HCT116 (cell line): ENCODE data around the gene GABBR1. TPM values are rescaled to one million over a fixed set of nuclear protein-coding genes. Genes with fewer than 3 reads are reported as not detected.

Experiments
- ATAC-seq: fragments of 200-7000 bp; cut with Tn5 transposase; 2 replicates; pipeline ENCODE4 v1.9.1; 2020; ENCODE audit warnings: mild to moderate bottlenecking, moderate library complexity
- BruUV-seq: library from RNA; stranded (reverse); fragments of 400-500 nt; replicated peaks from 2 replicates; lab custom pipeline; 2021; lab: Mats Ljungman, UMichigan
- CTCF ChIA-PET: fragments of 300-600 bp; sonication (Branson Sonifier 250); formaldehyde crosslinking; loops from one replicate; lab custom pipeline; 2021; ENCODE audit warnings: antibody characterized with exemption; lab: Charles Lee
- POLR2A ChIA-PET: fragments of 300-600, 350-600 bp; sonication (Branson Sonifier 250); formaldehyde crosslinking; loops from one replicate; lab custom pipeline; 2021; ENCODE audit warnings: antibody characterized with exemption; lab: Charles Lee
- RAD21 ChIA-PET, 2 experiments: fragments of 300-600 bp; sonication (Branson Sonifier 250); formaldehyde crosslinking; loops; one replicate each; lab custom pipeline; 2023; ENCODE audit warnings: low total read pairs in 2 of 2; ENCODE audit not compliant: uncharacterized antibody in 2 of 2, unreplicated experiment in 2 of 2, low non-redundant PET in 1 of 2; lab: Charles Lee
- DNase-seq: peaks from one replicate; pipeline ENCODE4 v3.0.0-alpha.2; 2010; ENCODE audit warnings: low read depth, low spot score
- H2AFZ ChIP-seq: fragments of 200-600 bp; shearing (Covaris generic), sonication (generic); 2 replicates; pipeline ENCODE4 v1.6.1; 2017; ENCODE audit warnings: low read depth, mixed run types, mixed read lengths, antibody characterized with exemption, low read length; ENCODE audit not compliant: poor library complexity, severe bottlenecking
- H3K27ac ChIP-seq: 2 replicates; pipeline ENCODE4 v1.5.1; 2012; ENCODE audit warnings: low read depth, low read length
- H3K27me3 ChIP-seq: fragments of 200-600 bp; sonication (generic); 2 replicates; pipeline ENCODE4 v1.6.1; 2016; ENCODE audit warnings: mixed run types, low read length, mixed read lengths; ENCODE audit not compliant: insufficient read depth
- H3K36me3 ChIP-seq, 2 experiments: fragments of 200-500 bp in 1 of 2; fragments of 200-600 bp in 1 of 2; sonication (Bioruptor generic) in 1 of 2; sonication (generic) in 1 of 2; 2 replicates each; pipeline versions ENCODE4 v1.5.1 to v1.6.1; 2014 to 2016; ENCODE audit warnings: low read length in 2 of 2, inconsistent platforms in 1 of 2, mixed read lengths in 1 of 2, mixed run types in 1 of 2; ENCODE audit not compliant: insufficient read depth in 2 of 2, control insufficient read depth in 1 of 2
- H3K4me1 ChIP-seq, 2 experiments: fragments of 200-600 bp in 1 of 2; sonication (generic) in 1 of 2; 2 replicates each; pipeline versions ENCODE4 v1.5.1 to v1.6.1; 2012 to 2017; ENCODE audit warnings: low read length in 2 of 2, inconsistent platforms in 1 of 2, mild to moderate bottlenecking in 1 of 2, mixed read lengths in 1 of 2, mixed run types in 1 of 2, moderate library complexity in 1 of 2; ENCODE audit not compliant: insufficient read depth in 2 of 2, control insufficient read depth in 1 of 2
- H3K4me2 ChIP-seq: fragments of 200-600 bp; sonication (generic); 2 replicates; pipeline ENCODE4 v1.6.1; 2017; ENCODE audit warnings: mixed run types, low read length, mixed read lengths
- H3K4me3 ChIP-seq, 2 experiments: fragments of 200-600 bp in 1 of 2; sonication (generic) in 1 of 2; replicated peaks in 1 of 2; 2 replicates each; pipeline ENCODE4 v1.5.1; 2011 to 2016; ENCODE audit warnings: low read length in 2 of 2, control low read depth in 1 of 2, low read depth in 1 of 2, mild to moderate bottlenecking in 1 of 2, mixed read lengths in 1 of 2, mixed run types in 1 of 2
- H3K79me2 ChIP-seq: fragments of 200-600 bp; sonication (generic); 2 replicates; pipeline ENCODE4 v1.6.1; 2017; ENCODE audit warnings: mild to moderate bottlenecking, mixed run types, low read length, moderate library complexity, mixed read lengths; ENCODE audit not compliant: insufficient read depth
- H3K9ac ChIP-seq: fragments of 200-600 bp; sonication (generic); 2 replicates; pipeline ENCODE4 v1.6.1; 2016; ENCODE audit warnings: low read length, mixed read lengths
- H3K9me2 ChIP-seq: fragments of 200-600 bp; sonication (generic), shearing (Covaris generic); 2 replicates; pipeline ENCODE4 v1.6.1; 2017; ENCODE audit warnings: mixed run types, mild to moderate bottlenecking, moderate library complexity; ENCODE audit not compliant: insufficient read depth
- H3K9me3 ChIP-seq, 2 experiments: fragments of 200-500 bp in 1 of 2; fragments of 200-600 bp in 1 of 2; sonication (Bioruptor generic) in 1 of 2; sonication (generic) in 1 of 2; 2 replicates each; pipeline ENCODE4 v1.6.1; 2014 to 2017; ENCODE audit warnings: low read length in 2 of 2, mixed read lengths in 2 of 2, inconsistent platforms in 1 of 2, low read depth in 1 of 2, mild to moderate bottlenecking in 1 of 2, mixed run types in 1 of 2, moderate library complexity in 1 of 2; ENCODE audit not compliant: control insufficient read depth in 1 of 2, insufficient read depth in 1 of 2
- H4K20me1 ChIP-seq: fragments of 200-600 bp; sonication (generic), shearing (Covaris generic); 2 replicates; pipeline ENCODE4 v1.6.1; 2017; ENCODE audit warnings: mixed run types, mild to moderate bottlenecking, moderate library complexity; ENCODE audit not compliant: insufficient read depth
- CEBPB ChIP-seq: IDR thresholded peaks from 2 replicates; pipeline ENCODE4 v1.6.1; 2012; ENCODE audit warnings: low read depth
- EGR1 ChIP-seq: IDR thresholded peaks from 2 replicates; pipeline ENCODE4 v1.6.1; 2012; ENCODE audit warnings: low read depth
- ELF1 ChIP-seq: IDR thresholded peaks from 2 replicates; pipeline ENCODE4 v1.6.1; 2012; ENCODE audit warnings: low read depth, borderline replicate concordance
- FOSL1 ChIP-seq: IDR thresholded peaks from 2 replicates; pipeline ENCODE4 v1.6.1; 2012; ENCODE audit warnings: low read depth
- JUND ChIP-seq: IDR thresholded peaks from 2 replicates; pipeline ENCODE4 v1.6.1; 2012
- POLR2A ChIP-seq: IDR thresholded peaks from 2 replicates; pipeline ENCODE4 v1.7.0; 2011; ENCODE audit warnings: borderline replicate concordance; ENCODE audit not compliant: insufficient read depth, insufficient read length; ENCODE audit errors: extremely low read depth
- POLR2AphosphoS5 ChIP-seq: IDR thresholded peaks from 2 replicates; pipeline ENCODE4 v1.6.1; 2011; ENCODE audit warnings: mild to moderate bottlenecking, low read depth, low read length, moderate library complexity
- RAD21 ChIP-seq: IDR thresholded peaks from 2 replicates; pipeline ENCODE4 v1.6.1; 2012; ENCODE audit warnings: low read depth, mild to moderate bottlenecking
- SIN3A ChIP-seq: IDR thresholded peaks from 2 replicates; pipeline ENCODE4 v1.6.1; 2012; ENCODE audit warnings: low read depth
- SRF ChIP-seq: IDR thresholded peaks from 2 replicates; pipeline ENCODE4 v1.6.1; 2012; ENCODE audit warnings: low read depth
- TCF7L2 ChIP-seq: IDR thresholded peaks from 2 replicates; pipeline ENCODE4 v1.7.0; 2011; ENCODE audit warnings: borderline replicate concordance, inconsistent platforms; ENCODE audit not compliant: insufficient read depth, insufficient read length; ENCODE audit errors: extremely low read depth
- YY1 ChIP-seq: IDR thresholded peaks from 2 replicates; pipeline ENCODE4 v1.6.1; 2011; ENCODE audit warnings: low read length, low read depth, moderate library complexity, mild to moderate bottlenecking; ENCODE audit not compliant: insufficient replicate concordance; ENCODE audit errors: extremely low read depth
- intact Hi-C: fragments of 100-400 bp; cut with micrococcal nuclease; formaldehyde crosslinking; loops from 2 replicates; pipeline ENCODE4 v1.10.0; 2022
- total RNA-seq: library from RNA; stranded (reverse); gene quantifications from one replicate; pipeline ENCODE4 v1.2.1, GENCODE V29; 2021; ENCODE audit not compliant: unreplicated experiment
- TF ChIP-seq, protein P1 (sequence below): IDR thresholded peaks from 2 replicates; pipeline ENCODE4 v1.6.1; 2011; ENCODE audit warnings: mild to moderate bottlenecking, low read length, moderate library complexity; ENCODE audit not compliant: insufficient replicate concordance; ENCODE audit errors: extremely low read depth
- TF ChIP-seq, protein P2 (sequence below): IDR thresholded peaks from 2 replicates; pipeline ENCODE4 v1.6.1; 2012; ENCODE audit warnings: low read depth
- TF ChIP-seq, protein P3 (sequence below), 3 experiments: fragments of 200-600 bp in 1 of 3; sonication (generic) in 1 of 3; IDR thresholded peaks in 2 of 3; conservative IDR thresholded peaks in 1 of 3; 2 replicates each; pipeline ENCODE4 v1.5.1; 2012 to 2017; ENCODE audit warnings: low read depth in 2 of 3, low read length in 2 of 3, antibody characterized with exemption in 1 of 3, borderline replicate concordance in 1 of 3, control low read depth in 1 of 3, mild to moderate bottlenecking in 1 of 3, mixed read lengths in 1 of 3, mixed run types in 1 of 3, moderate library complexity in 1 of 3; ENCODE audit not compliant: insufficient read depth in 1 of 3

Gene GABBR1
- total RNA-seq, 1 experiment from 2014 or later, result 43.4 TPM

DNA sequence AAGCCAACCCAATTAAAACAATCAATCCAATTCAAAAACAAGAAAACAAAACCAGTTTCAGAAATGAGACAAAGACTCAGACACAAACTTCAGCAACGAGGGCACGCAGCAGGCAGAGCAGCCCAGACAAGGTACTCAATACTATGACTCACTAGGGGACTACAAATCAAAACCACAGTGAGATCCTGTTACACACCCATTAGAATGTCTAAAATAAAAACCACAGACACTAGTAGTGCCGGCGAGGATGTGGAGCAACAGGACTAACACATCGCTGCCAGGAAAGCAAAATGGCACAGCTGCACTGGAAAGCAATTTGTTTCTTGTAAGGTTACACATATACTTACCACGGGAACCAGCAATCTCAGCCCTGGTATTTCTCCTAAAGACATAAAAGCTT lies 116.9 kb downstream of the GABBR1 start (continued):
- TF ChIP-seq SIN3A (no peak), YY1 (no peak)
- TF ChIP-seq, protein P1, sequence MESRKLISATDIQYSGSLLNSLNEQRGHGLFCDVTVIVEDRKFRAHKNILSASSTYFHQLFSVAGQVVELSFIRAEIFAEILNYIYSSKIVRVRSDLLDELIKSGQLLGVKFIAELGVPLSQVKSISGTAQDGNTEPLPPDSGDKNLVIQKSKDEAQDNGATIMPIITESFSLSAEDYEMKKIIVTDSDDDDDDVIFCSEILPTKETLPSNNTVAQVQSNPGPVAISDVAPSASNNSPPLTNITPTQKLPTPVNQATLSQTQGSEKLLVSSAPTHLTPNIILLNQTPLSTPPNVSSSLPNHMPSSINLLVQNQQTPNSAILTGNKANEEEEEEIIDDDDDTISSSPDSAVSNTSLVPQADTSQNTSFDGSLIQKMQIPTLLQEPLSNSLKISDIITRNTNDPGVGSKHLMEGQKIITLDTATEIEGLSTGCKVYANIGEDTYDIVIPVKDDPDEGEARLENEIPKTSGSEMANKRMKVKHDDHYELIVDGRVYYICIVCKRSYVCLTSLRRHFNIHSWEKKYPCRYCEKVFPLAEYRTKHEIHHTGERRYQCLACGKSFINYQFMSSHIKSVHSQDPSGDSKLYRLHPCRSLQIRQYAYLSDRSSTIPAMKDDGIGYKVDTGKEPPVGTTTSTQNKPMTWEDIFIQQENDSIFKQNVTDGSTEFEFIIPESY, result no peak

DNA sequence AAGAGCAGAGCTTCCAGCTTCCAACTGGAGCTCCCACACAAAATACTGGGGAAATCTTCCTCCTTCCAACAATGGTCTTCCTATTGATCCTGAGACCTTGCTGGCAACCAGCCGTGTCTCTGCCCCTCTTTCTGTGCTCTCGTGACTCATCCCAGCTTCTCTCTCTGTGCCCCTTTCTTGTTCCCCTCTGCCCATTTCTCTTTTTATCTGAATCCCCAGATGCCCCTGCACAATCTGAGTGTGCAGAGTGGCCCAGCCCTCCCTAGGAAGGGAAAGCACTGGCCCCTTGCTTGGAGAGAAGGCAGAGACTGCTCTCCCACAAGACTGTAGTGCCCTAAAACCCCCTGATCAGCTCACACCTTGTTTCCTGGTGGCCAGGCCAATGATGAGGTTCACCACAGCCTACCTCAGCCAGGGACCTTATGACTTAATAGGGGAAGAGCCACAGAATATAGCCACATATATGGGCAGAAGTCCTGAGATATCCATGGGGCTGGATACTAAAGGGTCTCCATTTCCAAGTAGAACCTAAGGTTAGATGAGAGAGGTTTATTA lies 122.2 kb downstream of the GABBR1 start:
- no peaks in the 10 kb centered on the region for H3K27me3 ChIP-seq
- RAD21 ChIA-PET, result no interaction called here
- no TSS peak for BruUV-seq
- no peaks in the 10 kb centered on the region for H4K20me1 ChIP-seq
- H3K79me2 ChIP-seq, result no peaks in the 10 kb centered on the region
- H3K9me2 ChIP-seq, result no peaks in the 10 kb centered on the region
- TF ChIP-seq SRF, result no peak
- no peak for TF ChIP-seq YY1
- no peak for TF ChIP-seq EGR1
- TF ChIP-seq, protein P2, sequence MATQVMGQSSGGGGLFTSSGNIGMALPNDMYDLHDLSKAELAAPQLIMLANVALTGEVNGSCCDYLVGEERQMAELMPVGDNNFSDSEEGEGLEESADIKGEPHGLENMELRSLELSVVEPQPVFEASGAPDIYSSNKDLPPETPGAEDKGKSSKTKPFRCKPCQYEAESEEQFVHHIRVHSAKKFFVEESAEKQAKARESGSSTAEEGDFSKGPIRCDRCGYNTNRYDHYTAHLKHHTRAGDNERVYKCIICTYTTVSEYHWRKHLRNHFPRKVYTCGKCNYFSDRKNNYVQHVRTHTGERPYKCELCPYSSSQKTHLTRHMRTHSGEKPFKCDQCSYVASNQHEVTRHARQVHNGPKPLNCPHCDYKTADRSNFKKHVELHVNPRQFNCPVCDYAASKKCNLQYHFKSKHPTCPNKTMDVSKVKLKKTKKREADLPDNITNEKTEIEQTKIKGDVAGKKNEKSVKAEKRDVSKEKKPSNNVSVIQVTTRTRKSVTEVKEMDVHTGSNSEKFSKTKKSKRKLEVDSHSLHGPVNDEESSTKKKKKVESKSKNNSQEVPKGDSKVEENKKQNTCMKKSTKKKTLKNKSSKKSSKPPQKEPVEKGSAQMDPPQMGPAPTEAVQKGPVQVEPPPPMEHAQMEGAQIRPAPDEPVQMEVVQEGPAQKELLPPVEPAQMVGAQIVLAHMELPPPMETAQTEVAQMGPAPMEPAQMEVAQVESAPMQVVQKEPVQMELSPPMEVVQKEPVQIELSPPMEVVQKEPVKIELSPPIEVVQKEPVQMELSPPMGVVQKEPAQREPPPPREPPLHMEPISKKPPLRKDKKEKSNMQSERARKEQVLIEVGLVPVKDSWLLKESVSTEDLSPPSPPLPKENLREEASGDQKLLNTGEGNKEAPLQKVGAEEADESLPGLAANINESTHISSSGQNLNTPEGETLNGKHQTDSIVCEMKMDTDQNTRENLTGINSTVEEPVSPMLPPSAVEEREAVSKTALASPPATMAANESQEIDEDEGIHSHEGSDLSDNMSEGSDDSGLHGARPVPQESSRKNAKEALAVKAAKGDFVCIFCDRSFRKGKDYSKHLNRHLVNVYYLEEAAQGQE, result no peak
- no peak for TF ChIP-seq SIN3A
- TF ChIP-seq POLR2AphosphoS5, result no peak
- TF ChIP-seq ELF1, result no peak
- TF ChIP-seq JUND, result no peak
- no peak for TF ChIP-seq FOSL1
- TF ChIP-seq, protein P3, sequence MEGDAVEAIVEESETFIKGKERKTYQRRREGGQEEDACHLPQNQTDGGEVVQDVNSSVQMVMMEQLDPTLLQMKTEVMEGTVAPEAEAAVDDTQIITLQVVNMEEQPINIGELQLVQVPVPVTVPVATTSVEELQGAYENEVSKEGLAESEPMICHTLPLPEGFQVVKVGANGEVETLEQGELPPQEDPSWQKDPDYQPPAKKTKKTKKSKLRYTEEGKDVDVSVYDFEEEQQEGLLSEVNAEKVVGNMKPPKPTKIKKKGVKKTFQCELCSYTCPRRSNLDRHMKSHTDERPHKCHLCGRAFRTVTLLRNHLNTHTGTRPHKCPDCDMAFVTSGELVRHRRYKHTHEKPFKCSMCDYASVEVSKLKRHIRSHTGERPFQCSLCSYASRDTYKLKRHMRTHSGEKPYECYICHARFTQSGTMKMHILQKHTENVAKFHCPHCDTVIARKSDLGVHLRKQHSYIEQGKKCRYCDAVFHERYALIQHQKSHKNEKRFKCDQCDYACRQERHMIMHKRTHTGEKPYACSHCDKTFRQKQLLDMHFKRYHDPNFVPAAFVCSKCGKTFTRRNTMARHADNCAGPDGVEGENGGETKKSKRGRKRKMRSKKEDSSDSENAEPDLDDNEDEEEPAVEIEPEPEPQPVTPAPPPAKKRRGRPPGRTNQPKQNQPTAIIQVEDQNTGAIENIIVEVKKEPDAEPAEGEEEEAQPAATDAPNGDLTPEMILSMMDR (IDR thresholded peaks at IDR 0.05 in 2 of 3, conservative IDR thresholded peaks at IDR 0.05 in 1 of 3; ENCODE audit: borderline replicate concordance in 1 of 3, insufficient read depth in 1 of 3, low read depth in 2 of 3, low read length in 2 of 3), result no peak
- no peak for TF ChIP-seq POLR2A
- TF ChIP-seq CEBPB, result no peak
- no peak for TF ChIP-seq TCF7L2
- no peak for TF ChIP-seq RAD21
- no peaks in the 10 kb centered on the region for H3K9me3 ChIP-seq
- H3K27ac ChIP-seq, result no peak overlapping the region
- ATAC-seq (no peak), DNase-seq (no peak)
- no peak overlapping the region for H2AFZ ChIP-seq
- CTCF ChIA-PET, result interaction anchor here (1.0 kb wide), 1 partner anchor 134 kb away, joined by 3 read pairs; no protein-coding TSS in a partner anchor
- H3K4me2 ChIP-seq, result no peak overlapping the region
- H3K36me3 ChIP-seq, result no peaks in the 10 kb centered on the region
- H3K4me1 ChIP-seq, result peaks cover 1 to 2% of the 10 kb centered on the region in 2 experiments; a peak in 3 of 4 replicates
- no peak overlapping the region for H3K4me3 ChIP-seq
- POLR2A ChIA-PET, result no interaction called here
- intact Hi-C loops, result no loop called here
- no peak overlapping the region for H3K9ac ChIP-seq
